GM10266 (cell line): ENCODE data around the gene SLC8A3.

Source experiments
- DNase-seq: peaks from one replicate; pipeline ENCODE4 v3.0.0; 2012; ENCODE audit errors: extremely low spot score
- CTCF ChIP-seq: IDR thresholded peaks from 2 replicates; pipeline ENCODE4 v1.5.1; 2012; ENCODE audit warnings: mild to moderate bottlenecking, low read depth; ENCODE audit not compliant: control insufficient read depth, insufficient read depth; ENCODE audit errors: missing control alignments

SLC8A3 gene

DNA sequence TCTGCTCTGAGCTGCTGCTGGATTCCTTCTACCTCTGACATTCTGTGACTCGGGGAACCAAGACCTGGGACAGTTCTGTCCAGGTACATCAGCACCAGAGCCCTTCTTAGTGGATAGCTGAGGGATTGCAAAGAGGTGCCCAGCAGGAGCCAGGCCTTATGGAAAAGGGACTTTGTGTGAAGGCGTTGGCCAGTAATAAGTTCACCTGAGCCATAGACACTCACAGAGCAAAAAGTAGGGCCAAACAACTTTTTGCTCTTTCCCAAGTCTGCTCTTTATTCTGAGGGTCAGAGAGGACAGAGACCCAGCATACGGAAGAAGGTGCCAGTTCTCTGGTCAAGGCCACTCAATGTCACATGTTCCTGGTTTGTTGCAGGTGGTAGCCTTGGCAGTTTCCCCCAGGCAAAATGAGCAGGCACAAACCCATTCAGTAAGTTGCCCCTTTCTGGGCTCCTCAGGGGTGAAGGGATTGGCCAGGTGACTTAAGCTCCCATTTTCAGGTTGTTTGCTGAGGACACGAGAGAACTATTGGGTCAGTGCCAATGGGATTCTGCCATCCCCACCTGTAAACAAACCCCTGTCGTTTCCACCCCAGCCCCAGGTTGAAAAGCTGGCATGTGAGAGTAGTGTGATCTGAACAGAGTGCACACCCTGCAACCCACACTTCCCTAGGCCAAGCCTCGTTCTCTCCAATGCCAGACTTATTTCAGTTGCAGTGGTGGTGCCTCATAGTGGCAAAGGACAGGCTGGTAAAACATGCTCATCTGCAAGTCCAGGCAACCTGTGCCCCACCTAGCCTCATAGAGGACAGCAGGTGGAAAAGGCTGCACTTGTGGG is 159.2 kb downstream of the SLC8A3 start:
- no peak for DNase-seq

DNA sequence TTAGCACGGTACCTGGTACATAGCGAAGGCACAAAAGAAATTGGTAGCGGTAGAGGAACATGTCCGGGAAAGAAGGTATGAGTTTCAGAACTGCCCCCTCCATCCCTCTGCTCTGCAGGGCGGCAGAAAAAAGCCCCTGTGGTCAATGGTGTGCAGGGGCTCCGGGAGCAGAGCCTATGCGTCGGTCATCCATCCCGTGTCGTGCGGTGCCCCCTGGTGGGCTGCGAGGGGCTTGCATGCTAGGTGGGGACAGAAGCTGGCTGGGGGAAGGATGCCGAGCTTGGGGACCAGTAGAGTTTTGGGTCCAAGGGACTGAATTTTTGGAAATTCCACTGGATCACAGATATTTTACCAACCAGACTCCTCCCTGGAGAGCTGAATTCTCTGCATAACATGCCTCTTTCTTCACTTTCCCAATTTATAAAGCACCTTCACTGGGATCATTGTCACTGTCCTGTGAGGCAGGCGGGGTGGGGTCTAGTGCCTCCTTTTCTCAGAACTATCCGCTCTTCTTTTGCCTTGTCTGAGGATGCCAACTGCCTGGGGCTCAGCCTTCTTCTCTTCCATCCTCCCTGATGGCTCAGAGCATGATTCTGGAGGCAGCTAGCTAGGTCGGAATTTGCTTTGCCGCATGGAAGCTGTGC is 160.8 kb downstream of the SLC8A3 start:
- TF ChIP-seq CTCF = peak; percentile 91
- DNase-seq = peak; percentile 77

More for the DNA sequence above, 159.2 kb downstream of the SLC8A3 start:
- TF ChIP-seq CTCF = no peak

DNA sequence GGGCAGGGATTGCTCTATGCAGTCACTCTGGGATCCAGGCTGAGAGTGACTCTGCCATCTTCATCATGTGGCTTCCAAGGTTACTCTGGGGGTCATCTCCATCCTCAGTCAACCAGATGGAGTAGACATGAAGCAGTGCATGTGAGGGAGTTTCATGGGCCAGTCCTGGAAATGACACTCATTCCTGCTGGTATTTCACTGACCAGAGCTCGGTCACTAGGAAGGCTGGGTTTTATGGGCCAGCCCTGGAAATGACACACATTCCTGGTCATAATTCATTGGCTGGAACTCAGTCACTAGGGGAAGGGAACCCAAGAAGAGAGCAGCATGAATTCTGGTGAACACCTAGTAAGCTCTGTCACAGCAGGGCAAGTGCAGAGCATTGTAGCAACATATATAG is 164.9 kb downstream of the SLC8A3 start:
- TF ChIP-seq CTCF = no peak
- no peak for DNase-seq

- DNase-seq = no peak
- TF ChIP-seq CTCF = no peak
These were observed 165.8 kb downstream of the SLC8A3 start for GRCh38 chr14:70022771-70023445.

- DNase-seq = no peak
- TF ChIP-seq CTCF = no peak
These were observed 167.1 kb downstream of the SLC8A3 start for GRCh38 chr14:70021548-70022220.

DNA sequence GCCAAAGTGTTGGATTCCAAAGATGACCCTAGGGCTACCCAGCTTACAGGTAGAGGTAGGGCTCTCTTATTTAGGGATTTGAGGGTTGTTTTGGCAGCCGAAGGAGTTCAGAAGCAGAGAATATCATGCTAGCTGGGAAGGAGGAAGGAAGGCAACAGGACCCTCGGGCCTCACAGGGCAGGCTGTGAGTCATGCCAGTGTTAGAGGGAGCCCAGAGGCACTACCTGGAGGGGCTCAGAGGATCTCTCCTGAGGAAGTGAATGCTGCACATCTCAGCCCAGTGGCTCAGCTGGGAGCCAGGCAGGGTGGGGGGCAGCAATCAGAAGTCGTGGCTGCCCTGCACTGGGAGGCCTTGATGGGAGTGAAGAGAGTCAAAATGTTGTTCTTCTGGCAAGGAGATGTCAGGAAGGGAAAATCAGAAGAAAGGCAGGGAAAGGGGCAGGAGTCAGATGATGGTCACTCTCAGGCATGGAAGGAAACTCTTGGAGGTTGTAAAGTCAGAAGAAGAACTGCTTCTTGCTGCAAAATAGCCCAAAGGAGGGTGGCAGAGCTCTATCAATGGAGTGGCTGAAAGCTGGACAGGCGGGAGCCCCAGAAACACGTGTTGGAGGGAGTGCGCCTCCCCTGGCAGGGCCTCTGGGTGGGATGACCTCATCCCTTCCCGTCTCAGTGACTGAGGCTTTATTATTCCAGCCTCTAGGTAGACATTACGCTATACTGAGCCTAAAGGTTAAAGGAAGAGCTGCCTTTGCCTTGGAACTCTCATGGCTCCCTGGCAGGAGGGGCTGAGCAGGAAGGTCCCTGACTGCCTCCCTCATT is 168.2 kb downstream of the SLC8A3 start:
- DNase-seq = no peak
- no peak for TF ChIP-seq CTCF
